ENCODE measurements around the gene GPSM3.
"Not testable (repeated sequence)": the region's sequence is repeated elsewhere in the genome, so short reads cannot be mapped to it uniquely, and the experiment has no call there.

Gene GPSM3

GRCh38 chr6:32148289-32149091 is 44.0 kb downstream of the GPSM3 start:
- DNase-seq: peak; percentile 88

DNA sequence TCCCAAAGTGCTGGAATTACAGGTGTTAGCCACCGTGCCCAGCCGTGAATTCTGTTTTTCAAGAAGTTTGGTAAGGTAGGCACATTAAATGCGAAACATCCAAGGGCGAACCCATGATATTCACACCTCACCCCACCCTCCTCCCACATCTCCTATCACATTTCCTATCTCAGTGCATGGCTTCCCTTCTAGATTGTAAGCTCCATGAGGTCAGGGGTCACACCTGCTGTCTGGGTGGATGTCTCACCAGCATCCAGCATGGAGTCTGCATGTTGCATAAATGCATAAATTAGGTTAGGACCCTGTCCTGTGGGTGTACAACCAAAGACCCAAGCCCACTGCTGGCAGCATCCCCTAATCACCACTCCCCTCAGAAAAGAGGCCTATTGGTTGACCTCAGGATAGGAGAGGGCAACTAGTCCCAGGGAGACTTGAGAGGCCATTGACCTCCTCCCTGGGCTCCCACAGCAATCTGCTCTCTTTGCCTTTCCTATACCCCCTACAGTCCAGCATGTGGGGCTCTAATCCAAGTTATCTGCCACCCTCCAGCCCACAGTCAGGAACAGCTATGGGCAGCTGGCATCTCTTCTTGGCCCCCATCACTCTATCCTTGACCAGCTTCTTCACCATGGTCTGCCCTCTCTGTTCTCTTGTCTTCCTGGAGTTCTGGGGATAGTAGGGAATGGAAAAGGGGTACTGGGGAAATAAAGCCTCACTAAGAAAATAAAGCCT is 44.9 kb downstream of the GPSM3 start:
- peak; percentile 62 for DNase-seq

DNA sequence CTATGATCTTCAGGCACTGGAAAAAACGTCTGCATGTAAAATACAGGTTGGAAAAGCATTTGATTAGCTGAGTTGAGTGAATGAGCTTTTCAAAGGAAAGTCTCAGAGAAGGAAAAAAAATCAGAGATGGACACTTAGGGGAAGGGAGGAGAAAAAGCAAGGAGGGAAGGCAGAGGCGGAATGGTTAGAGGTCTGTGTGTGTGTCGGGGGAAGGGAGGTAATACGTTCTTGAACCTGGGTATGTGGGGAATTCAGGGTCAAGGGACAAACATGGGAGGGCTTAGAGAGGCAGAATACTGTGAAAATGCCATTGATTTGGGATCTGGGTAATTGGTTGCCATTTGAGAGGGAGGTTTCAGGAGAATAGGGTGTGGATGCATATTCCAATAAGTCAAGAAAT is 45.8 kb downstream of the GPSM3 start:
- no peak for DNase-seq

DNA sequence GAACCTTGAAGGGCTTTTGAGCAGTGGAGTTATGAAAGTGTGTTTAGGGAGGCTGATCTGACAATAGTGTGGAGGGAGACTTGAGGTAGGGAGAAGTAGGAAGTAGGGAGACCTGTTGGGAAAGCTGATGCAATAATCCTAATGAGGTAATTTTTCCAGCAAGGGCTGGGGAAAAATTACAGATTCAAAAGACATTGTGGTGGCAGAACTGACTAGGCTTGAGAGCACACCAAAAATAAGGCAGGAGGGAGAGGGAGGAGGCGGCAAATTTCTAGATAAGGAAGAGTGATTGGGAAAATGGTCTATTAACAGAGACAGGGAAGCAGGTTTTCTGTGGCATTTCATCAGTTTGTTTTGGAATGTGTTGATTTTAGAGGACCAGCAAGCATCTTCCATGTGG is 46.2 kb downstream of the GPSM3 start:
- no peak for DNase-seq

DNA sequence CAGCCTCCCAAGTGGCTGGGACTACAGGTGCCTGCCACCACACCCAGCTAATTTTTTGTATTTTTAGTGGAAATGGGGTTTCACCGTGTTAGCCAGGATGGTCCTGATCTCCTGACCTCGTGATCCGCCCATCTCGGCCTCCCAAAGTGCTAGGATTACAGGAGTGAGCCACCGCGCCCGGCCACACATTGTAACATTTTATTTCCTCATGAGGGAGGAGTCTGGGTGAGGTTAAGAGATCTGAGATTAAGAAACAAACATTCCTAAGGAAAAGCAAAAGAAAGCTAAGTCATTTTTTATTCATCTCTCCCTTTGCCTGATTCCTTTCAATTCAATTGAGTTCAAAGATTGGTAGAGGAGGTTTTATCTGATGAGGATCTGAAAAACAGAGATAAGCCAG is 48.2 kb downstream of the GPSM3 start:
- DNase-seq: not testable (repeated sequence)

Measured in hematopoietic multipotent progenitor cell treated with erythropoietin and hydrocortisone succinate and interleukin-3 and kit ligand, for 8 days (in vitro differentiated cells).